Cardiac muscle cell (in vitro differentiated cells and primary cell): ENCODE results near the gene TMEM167A. TPM values are rescaled to one million over a fixed set of nuclear protein-coding genes. Genes with fewer than 3 reads are reported as not detected.

Experiments
- DNase-seq, 2 donors: peaks; one replicate each; pipeline versions ENCODE4 v3.0.0 to v3.0.0-alpha.2; 2010 to 2017; ENCODE audit warnings: low read depth in 1 of 2, low spot score in 1 of 2
- H3K27ac ChIP-seq: fragments of 200-600 bp; sonication (generic); 2 replicates; pipeline ENCODE4 v1.5.1; 2016
- H3K27me3 ChIP-seq: fragments of 200-600 bp; sonication (generic); 2 replicates; pipeline ENCODE4 v1.6.0; 2016; ENCODE audit warnings: control low read depth
- H3K36me3 ChIP-seq: fragments of 200-600 bp; sonication (generic); 2 replicates; pipeline ENCODE4 v1.5.1; 2016; ENCODE audit warnings: control low read depth
- H3K4me1 ChIP-seq: fragments of 200-600 bp; sonication (generic); 2 replicates; pipeline ENCODE4 v1.8.1; 2017; ENCODE audit warnings: low read depth, mild to moderate bottlenecking, mixed run types
- H3K4me3 ChIP-seq: fragments of 200-600 bp; sonication (generic); 2 replicates; pipeline ENCODE4 v1.5.1; 2016; ENCODE audit warnings: mild to moderate bottlenecking
- H3K9me3 ChIP-seq: fragments of 200-600 bp; sonication (generic); 2 replicates; pipeline ENCODE4 v1.5.1; 2017; ENCODE audit warnings: low read depth, mild to moderate bottlenecking, control low read depth
- polyA plus RNA-seq: library from polyadenylated mRNA; unstranded; fragments of >200 nt; fragmentation: Nextera tagmentation; extraction: Ambion mirVana; gene quantifications from 2 replicates; pipeline ENCODE4 v1.2.1, GENCODE V29; 2016
- total RNA-seq: library from RNA; depleted of rRNA; stranded (reverse); fragments of >200 nt; gene quantifications from 2 replicates; pipeline ENCODE4 v1.2.3, GENCODE V29; 2016
- TF ChIP-seq, protein P1 (sequence below): IDR thresholded peaks from 2 replicates; pipeline ENCODE4 v1.5.1; 2012; ENCODE audit warnings: low read depth, mild to moderate bottlenecking, low read length

TMEM167A gene
- total and polyA plus RNA-seq, 2 experiments from 2014 or later, result 55.8 to 105 TPM

DNA sequence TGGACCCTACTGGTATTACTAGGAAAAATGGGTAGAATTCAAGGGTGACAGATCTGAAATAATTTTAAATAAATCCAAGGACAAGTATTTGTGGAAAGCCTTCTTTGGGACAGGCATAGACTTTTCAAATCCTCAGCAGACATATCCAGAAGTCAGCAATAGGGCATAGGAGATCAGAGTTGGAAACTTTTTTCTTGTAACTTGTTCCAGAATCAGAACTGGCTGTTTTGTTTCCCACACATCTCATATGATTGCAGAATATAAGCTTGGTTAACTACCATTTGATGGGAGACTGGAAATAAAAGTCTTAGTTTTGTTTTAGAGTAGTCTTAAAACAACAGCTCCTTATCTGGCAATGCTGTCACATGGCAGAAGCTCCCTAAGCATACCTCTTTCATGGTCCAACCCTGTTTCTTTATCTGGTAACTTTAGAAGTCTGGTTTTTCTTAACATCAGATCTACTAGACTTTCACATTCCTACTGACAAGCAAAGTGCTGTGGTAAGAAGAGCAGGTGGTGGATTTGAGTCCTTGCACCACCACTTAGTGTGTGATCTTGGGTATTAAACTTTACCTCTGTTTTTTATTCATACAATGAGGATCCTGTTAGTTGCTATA lies 25.3 kb upstream of the TMEM167A start:
- TF ChIP-seq, protein P1, sequence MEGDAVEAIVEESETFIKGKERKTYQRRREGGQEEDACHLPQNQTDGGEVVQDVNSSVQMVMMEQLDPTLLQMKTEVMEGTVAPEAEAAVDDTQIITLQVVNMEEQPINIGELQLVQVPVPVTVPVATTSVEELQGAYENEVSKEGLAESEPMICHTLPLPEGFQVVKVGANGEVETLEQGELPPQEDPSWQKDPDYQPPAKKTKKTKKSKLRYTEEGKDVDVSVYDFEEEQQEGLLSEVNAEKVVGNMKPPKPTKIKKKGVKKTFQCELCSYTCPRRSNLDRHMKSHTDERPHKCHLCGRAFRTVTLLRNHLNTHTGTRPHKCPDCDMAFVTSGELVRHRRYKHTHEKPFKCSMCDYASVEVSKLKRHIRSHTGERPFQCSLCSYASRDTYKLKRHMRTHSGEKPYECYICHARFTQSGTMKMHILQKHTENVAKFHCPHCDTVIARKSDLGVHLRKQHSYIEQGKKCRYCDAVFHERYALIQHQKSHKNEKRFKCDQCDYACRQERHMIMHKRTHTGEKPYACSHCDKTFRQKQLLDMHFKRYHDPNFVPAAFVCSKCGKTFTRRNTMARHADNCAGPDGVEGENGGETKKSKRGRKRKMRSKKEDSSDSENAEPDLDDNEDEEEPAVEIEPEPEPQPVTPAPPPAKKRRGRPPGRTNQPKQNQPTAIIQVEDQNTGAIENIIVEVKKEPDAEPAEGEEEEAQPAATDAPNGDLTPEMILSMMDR, result no peak
- Histone ChIP-seq H3K27ac (peak overlapping the region; percentile 91), H3K4me1 (peaks cover 58% of the 10 kb centered on the region), H3K4me3 (no peak overlapping the region), H3K27me3 (no peaks in the 10 kb centered on the region), H3K36me3 (no peaks in the 10 kb centered on the region), H3K9me3 (no peaks in the 10 kb centered on the region)
- peak in 1 of 2 donors; percentile 42 for DNase-seq

DNA sequence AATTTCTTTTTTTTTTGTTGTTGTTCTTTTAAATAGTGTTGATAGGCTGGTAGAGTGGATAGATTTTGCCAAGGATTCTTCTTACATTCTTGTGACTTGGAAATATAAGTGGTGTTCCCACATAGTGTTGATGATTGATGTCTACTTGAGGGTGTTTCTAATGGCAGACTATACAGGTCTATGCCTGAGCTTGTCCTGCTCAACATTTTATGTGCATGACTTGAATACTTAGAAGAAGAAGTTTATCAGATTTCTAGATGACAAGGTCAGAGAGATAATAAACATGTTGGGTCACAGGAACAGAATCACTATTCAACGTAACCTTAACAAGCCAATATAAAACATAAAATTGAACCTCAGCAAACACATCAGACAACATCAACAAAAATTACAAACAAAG lies 24.3 kb upstream of the TMEM167A start:
- H3K27ac ChIP-seq, result peak overlapping the region; percentile 91
- no peaks in the 10 kb centered on the region for H3K27me3 ChIP-seq
- TF ChIP-seq, protein P1, result no peak
- peak in 1 of 2 donors; percentile 21 for DNase-seq
- no peak overlapping the region for H3K4me3 ChIP-seq
- H3K36me3 ChIP-seq, result no peaks in the 10 kb centered on the region
- H3K9me3 ChIP-seq, result no peaks in the 10 kb centered on the region
- peaks cover 65% of the 10 kb centered on the region for H3K4me1 ChIP-seq

DNA sequence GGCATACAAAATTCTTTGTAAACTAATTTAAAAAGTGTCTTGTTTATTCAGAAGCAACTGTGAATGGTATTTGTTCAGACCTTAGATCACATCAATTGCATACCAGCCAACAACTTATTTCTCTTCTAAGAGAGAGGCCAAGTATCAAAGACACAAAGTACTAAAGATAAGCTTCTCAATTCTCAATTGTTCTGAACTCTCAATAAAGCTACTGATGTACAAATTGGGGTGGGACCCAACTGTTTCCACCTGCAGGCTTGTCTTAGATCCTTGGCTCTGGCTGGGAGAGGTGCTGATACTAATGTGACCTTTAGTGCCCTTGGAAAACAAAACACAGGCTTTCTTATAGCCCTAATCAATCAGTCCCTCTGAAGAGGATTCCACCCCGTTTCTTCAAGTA lies 22.3 kb upstream of the TMEM167A start:
- H3K9me3 ChIP-seq, result no peaks in the 10 kb centered on the region
- H3K36me3 ChIP-seq, result no peaks in the 10 kb centered on the region
- peak in 1 of 2 donors; percentile 20 for DNase-seq
- peaks cover 71% of the 10 kb centered on the region for H3K4me1 ChIP-seq
- TF ChIP-seq, protein P1, result no peak
- H3K27ac ChIP-seq, result peak overlapping the region; percentile 91
- no peaks in the 10 kb centered on the region for H3K27me3 ChIP-seq
- no peak overlapping the region for H3K4me3 ChIP-seq

DNA sequence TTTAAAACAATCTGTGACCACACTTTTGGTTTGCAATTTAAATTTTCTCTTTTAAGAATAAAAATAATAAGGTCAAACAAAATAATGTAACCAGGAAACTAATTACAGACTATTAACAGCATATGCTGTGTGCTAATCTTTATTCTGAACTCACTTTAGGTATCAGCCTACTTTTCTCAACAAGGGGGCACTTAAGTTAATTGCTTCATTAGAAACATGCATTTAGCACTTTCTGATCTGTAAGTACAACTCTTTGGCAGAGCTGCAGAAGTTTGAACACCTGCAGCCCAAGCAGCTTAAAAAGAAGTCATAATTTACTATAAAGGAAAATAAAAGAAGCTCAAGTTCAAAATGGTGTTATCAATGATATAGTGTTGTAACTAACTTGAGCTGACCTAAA lies 21.8 kb upstream of the TMEM167A start:
- no peak overlapping the region for H3K4me3 ChIP-seq
- peak in 1 of 2 donors; percentile 32 for DNase-seq
- peak overlapping the region; percentile 91 for H3K27ac ChIP-seq
- no peaks in the 10 kb centered on the region for H3K36me3 ChIP-seq
- H3K27me3 ChIP-seq, result no peaks in the 10 kb centered on the region
- H3K9me3 ChIP-seq, result no peaks in the 10 kb centered on the region
- TF ChIP-seq, protein P1, result no peak
- peaks cover 71% of the 10 kb centered on the region for H3K4me1 ChIP-seq

DNA sequence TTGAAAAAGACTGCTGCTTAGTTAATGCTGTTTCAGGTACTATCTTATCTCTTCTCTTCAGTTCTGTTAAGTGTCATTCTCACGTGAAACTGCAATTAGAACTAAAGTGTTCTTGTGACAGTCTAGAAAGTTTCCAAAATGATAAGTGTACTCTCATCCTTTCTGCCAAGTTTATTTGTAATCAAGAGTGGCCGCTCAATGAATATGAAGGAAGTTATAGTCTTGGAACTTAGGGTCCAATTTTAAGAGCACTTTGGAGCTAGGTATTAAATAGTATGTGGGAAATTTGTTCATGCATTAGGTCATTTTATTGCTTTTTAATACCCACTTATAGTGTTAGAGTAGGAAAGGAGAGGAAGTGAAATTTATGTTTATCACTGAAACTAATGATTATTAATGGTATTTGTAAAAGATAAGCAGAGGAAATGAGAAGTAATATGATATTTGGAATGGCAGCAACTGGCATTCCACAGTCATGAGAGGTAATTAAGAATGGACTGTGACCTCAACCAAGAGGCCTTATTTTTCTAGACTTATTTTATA lies 20.6 kb upstream of the TMEM167A start:
- H3K36me3 ChIP-seq, result no peaks in the 10 kb centered on the region
- peak overlapping the region; percentile 91 for H3K27ac ChIP-seq
- no peaks in the 10 kb centered on the region for H3K9me3 ChIP-seq
- TF ChIP-seq, protein P1, result no peak
- H3K4me3 ChIP-seq, result no peak overlapping the region
- DNase-seq, result peak; percentile 29 to 32
- H3K4me1 ChIP-seq, result peaks cover 66% of the 10 kb centered on the region
- H3K27me3 ChIP-seq, result no peaks in the 10 kb centered on the region
